AG08395 (cell line): ENCODE results near the gene GPAT3.
"Not testable (repeated sequence)": the region's sequence is repeated elsewhere in the genome, so short reads cannot be mapped to it uniquely, and the experiment has no call there.

Experiments used
- DNase-seq: peaks from one replicate; pipeline ENCODE4 v3.0.0; 2012; ENCODE audit warnings: mixed read lengths, low spot score

GPAT3 gene

GRCh38 chr4:83535520-83536361, at the start of gene GPAT3:
TSS of gene GPAT3 (plus strand) at chr4:83536108. CDS start at chr4:83536623, 515 bp downstream.
- peak; percentile 78 for DNase-seq

GRCh38 chr4:83486457-83487129, 49.3 kb upstream of the GPAT3 start:
- DNase-seq, result no peak

GRCh38 chr4:83489711-83490326, 46.1 kb upstream of the GPAT3 start:
- DNase-seq, result no peak

GRCh38 chr4:83490876-83491450, 44.9 kb upstream of the GPAT3 start:
- peak; percentile 53 for DNase-seq

- DNase-seq, result not testable (repeated sequence)
Measured at GRCh38 chr4:83496085-83496917, 39.6 kb upstream of the GPAT3 start.

GRCh38 chr4:83498187-83498586, 37.7 kb upstream of the GPAT3 start:
- DNase-seq, result no peak

GRCh38 chr4:83501671-83502070, 34.2 kb upstream of the GPAT3 start:
- DNase-seq, result not testable (repeated sequence)

GRCh38 chr4:83503974-83504373, 31.9 kb upstream of the GPAT3 start:
- no peak for DNase-seq

- no peak for DNase-seq
Measured at GRCh38 chr4:83504503-83504902, 31.4 kb upstream of the GPAT3 start.

GRCh38 chr4:83504996-83505395, 30.9 kb upstream of the GPAT3 start:
- DNase-seq, result no peak

GRCh38 chr4:83509156-83509585, 26.7 kb upstream of the GPAT3 start:
- DNase-seq, result peak; percentile 55

- no peak for DNase-seq
Measured at GRCh38 chr4:83510442-83510841, 25.5 kb upstream of the GPAT3 start.

- peak; percentile 69 for DNase-seq
Measured at GRCh38 chr4:83516042-83516772, 19.7 kb upstream of the GPAT3 start.

GRCh38 chr4:83522239-83522638, 13.7 kb upstream of the GPAT3 start:
- DNase-seq, result no peak

GRCh38 chr4:83527671-83528070, 8.2 kb upstream of the GPAT3 start:
- no peak for DNase-seq

GRCh38 chr4:83536362-83537272, 709 bp downstream of the GPAT3 start:
- peak; percentile 19 for DNase-seq

- DNase-seq, result no peak
Measured at GRCh38 chr4:83542225-83542624, 6.3 kb downstream of the GPAT3 start.

GRCh38 chr4:83546786-83547185, 10.9 kb downstream of the GPAT3 start:
- DNase-seq, result no peak

GRCh38 chr4:83548151-83548905, 12.4 kb downstream of the GPAT3 start:
- peak; percentile 96 for DNase-seq
